Measurements from ENCODE around the gene NRG2. TPM values are rescaled to one million over a fixed set of nuclear protein-coding genes. Genes with fewer than 3 reads are reported as not detected.

NRG2 gene
- total RNA-seq, 2 experiments from 2014 or later, result not detected

DNA sequence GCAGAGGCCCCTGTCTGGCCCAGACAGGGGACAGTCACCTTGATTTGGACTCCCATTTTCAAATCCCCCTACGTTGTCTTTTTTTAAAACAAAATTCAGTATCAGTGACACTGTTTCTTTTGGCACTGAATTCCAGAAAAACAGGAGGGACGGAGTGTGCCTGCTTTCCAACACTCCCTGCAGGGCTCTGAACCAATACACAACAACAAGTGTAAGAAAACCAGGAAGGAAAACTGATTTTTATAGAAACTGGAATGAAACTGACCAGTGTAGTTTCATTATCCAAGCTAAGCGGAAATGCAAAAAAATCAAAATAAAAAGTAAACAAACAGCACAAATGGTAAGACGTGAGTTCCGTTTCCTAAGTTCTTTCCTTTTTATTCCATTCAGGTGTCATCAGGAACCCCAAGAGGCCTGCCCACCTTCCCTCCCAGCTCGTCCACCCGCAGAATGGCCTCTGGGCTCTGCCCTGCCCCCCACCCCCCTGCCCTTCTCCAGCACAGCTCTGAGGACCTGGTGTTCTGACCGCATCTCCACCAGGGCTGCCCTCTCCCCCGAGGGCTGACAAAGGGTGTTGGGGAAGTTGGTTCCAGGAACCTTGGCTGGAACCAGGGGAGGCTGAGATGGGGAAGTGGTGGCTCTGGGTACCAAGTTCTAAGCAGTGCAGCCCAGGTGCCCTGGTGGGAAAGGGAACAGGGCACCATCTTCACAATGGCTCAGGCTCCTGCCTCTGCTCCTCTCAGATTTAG, 173.9 kb downstream of the NRG2 start:
- no peak overlapping the region for H3K27ac Mint-ChIP-seq
- no peaks in the 10 kb centered on the region for H3K36me3 Mint-ChIP-seq (ENCODE audit: low read depth)
- H3K4me3 Mint-ChIP-seq, result no peak overlapping the region
- no peaks in the 10 kb centered on the region for H3K9me3 Mint-ChIP-seq
- ChIA-PET CTCF (interaction anchor here (1.2 kb wide), 1 partner anchor 82 kb away, joined by 3 read pairs; no protein-coding TSS in a partner anchor), POLR2A (no interaction called here)
- no peak for DNase-seq
- no peaks in the 10 kb centered on the region for H3K4me1 Mint-ChIP-seq
- H3K27me3 Mint-ChIP-seq, result peaks cover 13% of the 10 kb centered on the region

GRCh38 chr5:139867581-139867980, 175.5 kb downstream of the NRG2 start:
- H3K27me3 Mint-ChIP-seq, result peaks cover 13% of the 10 kb centered on the region
- H3K9me3 Mint-ChIP-seq, result no peaks in the 10 kb centered on the region
- no peak overlapping the region for H3K27ac Mint-ChIP-seq
- ChIA-PET POLR2A (no interaction called here), CTCF (no interaction called here)
- H3K36me3 Mint-ChIP-seq (ENCODE audit: low read depth), result no peaks in the 10 kb centered on the region
- DNase-seq, result no peak
- H3K4me1 Mint-ChIP-seq, result no peaks in the 10 kb centered on the region
- H3K4me3 Mint-ChIP-seq, result no peak overlapping the region

DNA sequence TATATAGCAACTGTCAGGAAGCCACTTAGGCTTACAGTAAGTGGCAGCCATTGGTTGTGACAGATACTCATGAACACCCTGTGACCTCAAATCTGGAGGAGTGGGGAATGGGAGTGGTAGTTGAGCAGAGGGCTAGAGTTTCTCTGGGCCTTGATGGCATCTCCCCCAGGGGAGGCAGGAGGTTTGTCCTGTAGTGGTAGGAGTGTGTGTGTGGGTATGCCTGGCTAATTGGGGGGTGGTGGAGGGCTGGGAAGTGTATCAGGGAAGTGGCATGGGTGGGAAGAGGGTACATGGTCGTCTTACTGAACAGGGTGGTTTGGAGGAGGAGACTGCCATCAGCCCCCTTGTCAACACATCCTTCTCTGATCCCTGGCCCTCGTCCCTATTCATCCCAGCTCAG, 176.0 kb downstream of the NRG2 start:
- DNase-seq, result no peak
- no peaks in the 10 kb centered on the region for H3K9me3 Mint-ChIP-seq
- H3K4me3 Mint-ChIP-seq, result no peak overlapping the region
- ChIA-PET POLR2A (no interaction called here), CTCF (interaction anchor here (1.4 kb wide), 1 partner anchor 80 kb away, joined by 7 read pairs; no protein-coding TSS in a partner anchor)
- peaks cover 13% of the 10 kb centered on the region for H3K27me3 Mint-ChIP-seq
- no peaks in the 10 kb centered on the region for H3K4me1 Mint-ChIP-seq
- H3K36me3 Mint-ChIP-seq (ENCODE audit: low read depth), result no peaks in the 10 kb centered on the region
- H3K27ac Mint-ChIP-seq, result no peak overlapping the region

GRCh38 chr5:139864716-139865483, 178.2 kb downstream of the NRG2 start:
- DNase-seq, result no peak
- Mint-ChIP-seq H3K9me3 (no peaks in the 10 kb centered on the region), H3K36me3 (ENCODE audit: low read depth) (no peaks in the 10 kb centered on the region), H3K27ac (no peak overlapping the region), H3K4me1 (no peaks in the 10 kb centered on the region), H3K27me3 (peaks cover 10% of the 10 kb centered on the region), H3K4me3 (no peak overlapping the region)
- CTCF ChIA-PET, result interaction anchor here (0.6 to 4.7 kb wide), 2 partner anchors 78 to 286 kb away, joined by 3 to 19 read pairs; no protein-coding TSS in a partner anchor
- POLR2A ChIA-PET, result no interaction called here

DNA sequence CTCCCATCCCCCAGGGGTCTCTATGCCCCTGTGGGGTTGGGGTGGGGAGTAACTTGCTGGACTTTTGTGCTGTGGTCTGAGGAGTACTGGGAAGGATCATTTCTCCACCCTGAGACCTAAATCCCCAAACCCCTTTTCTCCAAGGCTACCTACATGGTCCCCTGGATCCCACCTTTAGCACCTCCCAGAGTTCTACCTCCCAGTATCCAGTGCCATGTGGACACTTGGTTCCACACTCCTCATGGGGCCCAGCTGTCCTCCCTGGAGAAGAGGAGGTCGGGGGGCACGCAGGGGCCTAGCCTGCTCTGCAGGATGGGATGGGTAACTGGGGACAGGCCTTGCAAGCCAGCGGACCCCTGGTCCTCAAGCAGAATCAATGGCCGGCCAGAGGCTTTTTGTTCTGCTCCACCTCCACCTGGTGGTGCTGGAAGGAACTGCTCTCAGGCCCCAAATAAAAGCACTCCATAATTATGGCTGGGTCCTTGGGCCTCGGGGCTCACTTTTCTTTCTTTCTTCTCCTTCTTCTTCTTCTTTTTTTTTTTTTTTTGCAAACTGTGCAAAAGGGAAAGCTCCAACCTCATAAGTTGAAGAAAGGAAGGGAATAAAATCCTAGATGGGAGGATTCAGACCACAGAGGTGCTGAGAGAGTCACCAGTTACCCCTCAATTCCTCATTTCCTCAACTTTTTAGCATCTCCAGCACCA, 179.1 kb downstream of the NRG2 start:
- CTCF ChIA-PET, result interaction anchor here (0.5 to 4.7 kb wide), 7 partner anchors 14 to 1783 kb away, joined by 3 to 19 read pairs (median 3); no protein-coding TSS in a partner anchor
- peak; percentile 57 for DNase-seq
- H3K4me1 Mint-ChIP-seq, result no peaks in the 10 kb centered on the region
- H3K27me3 Mint-ChIP-seq, result peaks cover 10% of the 10 kb centered on the region
- no peak overlapping the region for H3K27ac Mint-ChIP-seq
- H3K36me3 Mint-ChIP-seq (ENCODE audit: low read depth), result no peaks in the 10 kb centered on the region
- no peak overlapping the region for H3K4me3 Mint-ChIP-seq
- POLR2A ChIA-PET, result interaction anchor here (0.6 kb wide), 1 partner anchor 1922 kb away, joined by 6 read pairs; no protein-coding TSS in a partner anchor
- H3K9me3 Mint-ChIP-seq, result no peaks in the 10 kb centered on the region

DNA sequence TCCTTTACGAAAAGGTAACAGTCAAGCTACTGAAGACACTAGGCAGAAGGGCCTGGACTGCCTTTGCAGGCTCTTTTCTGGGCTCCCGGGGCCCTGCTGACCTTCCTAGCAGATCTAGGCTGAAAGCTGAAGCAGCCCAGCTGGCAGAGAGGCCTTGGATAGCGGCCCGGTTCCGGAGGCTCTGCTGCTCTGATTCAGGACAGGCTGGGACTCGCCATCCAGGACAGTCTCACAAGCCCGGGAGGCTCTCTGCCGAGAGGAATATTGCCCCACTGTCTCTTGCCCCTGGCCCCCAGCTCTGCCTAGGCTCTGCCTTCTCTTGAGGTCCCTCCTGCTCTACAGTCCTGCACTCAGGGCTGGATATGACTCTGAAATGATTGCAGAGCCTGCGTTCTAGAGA, 179.7 kb downstream of the NRG2 start:
- Mint-ChIP-seq H3K4me1 (no peaks in the 10 kb centered on the region), H3K36me3 (ENCODE audit: low read depth) (no peaks in the 10 kb centered on the region), H3K27me3 (peaks cover 10% of the 10 kb centered on the region), H3K27ac (no peak overlapping the region), H3K4me3 (no peak overlapping the region), H3K9me3 (no peaks in the 10 kb centered on the region)
- ChIA-PET CTCF (interaction anchor here (0.5 to 4.7 kb wide), 8 partner anchors 13 to 1782 kb away, joined by 3 to 19 read pairs (median 3); no protein-coding TSS in a partner anchor), POLR2A (interaction anchor here (0.6 kb wide), 1 partner anchor 1921 kb away, joined by 6 read pairs; no protein-coding TSS in a partner anchor)
- DNase-seq, result no peak

GRCh38 chr5:139862803-139863202, 180.3 kb downstream of the NRG2 start:
- no peak overlapping the region for H3K4me3 Mint-ChIP-seq
- no peak for DNase-seq
- no peaks in the 10 kb centered on the region for H3K9me3 Mint-ChIP-seq
- CTCF ChIA-PET, result interaction anchor here (0.8 to 4.7 kb wide), 6 partner anchors 13 to 1781 kb away, joined by 3 to 19 read pairs (median 3); no protein-coding TSS in a partner anchor
- H3K4me1 Mint-ChIP-seq, result no peaks in the 10 kb centered on the region
- H3K36me3 Mint-ChIP-seq (ENCODE audit: low read depth), result no peaks in the 10 kb centered on the region
- no peak overlapping the region for H3K27ac Mint-ChIP-seq
- POLR2A ChIA-PET, result no interaction called here
- peaks cover 8% of the 10 kb centered on the region for H3K27me3 Mint-ChIP-seq

GRCh38 chr5:139862313-139862712, 180.8 kb downstream of the NRG2 start:
- Mint-ChIP-seq H3K36me3 (ENCODE audit: low read depth) (no peaks in the 10 kb centered on the region), H3K4me1 (no peaks in the 10 kb centered on the region), H3K4me3 (no peak overlapping the region), H3K27ac (no peak overlapping the region), H3K27me3 (peaks cover 8% of the 10 kb centered on the region), H3K9me3 (no peaks in the 10 kb centered on the region)
- ChIA-PET CTCF (interaction anchor here (1.1 to 4.7 kb wide), 2 partner anchors 75 to 97 kb away, joined by 3 to 19 read pairs; no protein-coding TSS in a partner anchor), POLR2A (no interaction called here)
- DNase-seq, result no peak

- DNase-seq, result no peak
- H3K27me3 Mint-ChIP-seq, result peaks cover 4% of the 10 kb centered on the region
- no peak overlapping the region for H3K4me3 Mint-ChIP-seq
- no peaks in the 10 kb centered on the region for H3K4me1 Mint-ChIP-seq
- ChIA-PET CTCF (interaction anchor here (4.7 kb wide), 1 partner anchor 75 kb away, joined by 19 read pairs; no protein-coding TSS in a partner anchor), POLR2A (no interaction called here)
- no peaks in the 10 kb centered on the region for H3K36me3 Mint-ChIP-seq (ENCODE audit: low read depth)
- no peak overlapping the region for H3K27ac Mint-ChIP-seq
- H3K9me3 Mint-ChIP-seq, result no peaks in the 10 kb centered on the region
Observed at GRCh38 chr5:139861889-139862207, 181.3 kb downstream of the NRG2 start.

- Mint-ChIP-seq H3K9me3 (no peaks in the 10 kb centered on the region), H3K27ac (no peak overlapping the region), H3K4me1 (no peaks in the 10 kb centered on the region), H3K27me3 (peaks cover 2% of the 10 kb centered on the region), H3K36me3 (ENCODE audit: low read depth) (no peaks in the 10 kb centered on the region), H3K4me3 (no peak overlapping the region)
- no peak for DNase-seq
- CTCF ChIA-PET, result interaction anchor here (1.0 to 4.7 kb wide), 3 partner anchors 11 to 74 kb away, joined by 3 to 19 read pairs (median 8); no protein-coding TSS in a partner anchor
- POLR2A ChIA-PET, result no interaction called here
Observed at GRCh38 chr5:139861021-139861888, 181.8 kb downstream of the NRG2 start.

GRCh38 chr5:139859013-139859412, 184.1 kb downstream of the NRG2 start:
- no peak for DNase-seq
- no peaks in the 10 kb centered on the region for H3K36me3 Mint-ChIP-seq (ENCODE audit: low read depth)
- no peaks in the 10 kb centered on the region for H3K9me3 Mint-ChIP-seq
- H3K4me3 Mint-ChIP-seq, result no peak overlapping the region
- H3K27ac Mint-ChIP-seq, result no peak overlapping the region
- POLR2A ChIA-PET, result no interaction called here
- CTCF ChIA-PET, result interaction anchor here (0.6 to 1.3 kb wide), 2 partner anchors 94 to 196 kb away, joined by 3 to 4 read pairs; no protein-coding TSS in a partner anchor
- no peaks in the 10 kb centered on the region for H3K4me1 Mint-ChIP-seq
- H3K27me3 Mint-ChIP-seq, result no peaks in the 10 kb centered on the region

GRCh38 chr5:139856714-139857113, 186.4 kb downstream of the NRG2 start:
- CTCF ChIA-PET, result interaction anchor here (1.2 to 2.2 kb wide), 2 partner anchors 70 to 91 kb away, joined by 3 to 7 read pairs; no protein-coding TSS in a partner anchor

More at GRCh38 chr5:139856714-139857113, 186.4 kb downstream of the NRG2 start:
- no peak for DNase-seq
- Mint-ChIP-seq H3K36me3 (ENCODE audit: low read depth) (no peaks in the 10 kb centered on the region), H3K4me3 (no peak overlapping the region), H3K4me1 (no peaks in the 10 kb centered on the region), H3K27me3 (no peaks in the 10 kb centered on the region), H3K27ac (no peak overlapping the region), H3K9me3 (no peaks in the 10 kb centered on the region)
- POLR2A ChIA-PET, result no interaction called here

Data from activated CD4-positive, alpha-beta T cell treated with anti-CD3 and anti-CD28 coated beads, Interleukin-2, amount 10 ng/mL, durations not matched to agents 7 days and 5 days (primary cell).